Ovary (tissue), 9 donors: ENCODE measurements around the gene SFTA2. TPM values are rescaled to one million over a fixed set of nuclear protein-coding genes. Genes with fewer than 3 reads are reported as not detected.

Source experiments
- DNase-seq, 5 donors: peaks; one replicate each; pipeline ENCODE4 v3.0.0-alpha.2; 2019 to 2020
- H3K27ac ChIP-seq, 2 donors: fragments of 200-600 bp; one replicate each; pipeline versions ENCODE4 v1.5.1 to v1.8.0; 2019 to 2022
- H3K27me3 ChIP-seq: fragments of 200-600 bp; one replicate; pipeline ENCODE4 v1.8.0; 2022
- H3K36me3 ChIP-seq: fragments of 200-600 bp; sonication (generic); one replicate; pipeline ENCODE4 v1.5.1; 2019
- H3K4me1 ChIP-seq: one replicate; pipeline ENCODE4 v1.8.1; 2013; ENCODE audit warnings: mild to moderate bottlenecking, moderate library complexity; ENCODE audit not compliant: insufficient read depth
- H3K4me3 ChIP-seq: fragments of 200-600 bp; sonication (generic); one replicate; pipeline ENCODE4 v1.5.1; 2017
- H3K9me3 ChIP-seq, 2 donors: fragments of 200-600 bp in 1 of 2; sonication (generic) in 1 of 2; one replicate each; pipeline versions ENCODE4 v1.5.1 to v1.8.1; 2013 to 2019; ENCODE audit warnings: mild to moderate bottlenecking in 1 of 2, moderate library complexity in 1 of 2
- EP300 ChIP-seq: sonication (generic); formaldehyde crosslinking; IDR thresholded peaks from one replicate; pipeline ENCODE4 v1.6.1; 2017; ENCODE audit warnings: antibody characterized with exemption
- POLR2A ChIP-seq: fragments of 450-650 bp; IDR thresholded peaks from one replicate; pipeline ENCODE4 v1.6.1; 2017; ENCODE audit warnings: antibody characterized with exemption, mild to moderate bottlenecking, moderate library complexity
- WGBS, 3 donors: extraction: QIAGEN DNeasy Blood & Tissue Kit in 1 of 3; methylation state at CpG; one replicate each; pipeline versions ENCODE4 v1.1.5 to v1.1.7; 2013 to 2017; 5-methylcytosine and 5-hydroxymethylcytosine counted together
- intact Hi-C, 4 donors: fragments of 100-400 bp; cut with DNase I; formaldehyde crosslinking; loops; one replicate each; pipeline versions ENCODE4 v1.11.0 to v1.15.1; 2022 to 2023
- polyA plus RNA-seq, 2 donors: library from polyadenylated mRNA; stranded (reverse); fragments of 200-250 nt in 1 of 2; fragments of 350-450 nt in 1 of 2; fragmentation: Illumina TruSeq in 1 of 2; extraction: RNeasy Lipid Tissue Mini Kit (QIAGEN cat#74804) in 1 of 2; gene quantifications; one replicate each; pipeline ENCODE4 v1.2.3, GENCODE V29; 2013 to 2014
- total RNA-seq, 7 donors: library from RNA; depleted of rRNA in 2 of 7; stranded (reverse); fragments of >200 nt in 2 of 7; fragmentation: NEBNext Ultra II Directional in 3 of 7; extraction: Animal tissue kit (Norgen Biotek cat#: 25700) in 3 of 7; gene quantifications; one replicate each; pipeline versions ENCODE4 v1.1.0 to v1.2.4, GENCODE V29; 2016 to 2023
- TF ChIP-seq, protein P1 (sequence below), 3 donors: fragments of 450-650 bp in 2 of 3; fragments of 200-600 bp in 1 of 3; IDR thresholded peaks; one replicate each; pipeline versions ENCODE4 v1.5.1 to v1.8.0; 2016 to 2022; ENCODE audit warnings: antibody characterized with exemption in 3 of 3, mild to moderate bottlenecking in 1 of 3
- donor health status: DM: no; HTN: no; CAD: no; lungs with moderate emphysema.
- donor health status: DM: no; HTN: no; CAD: no.
- donor health status: Bipolar disorder and iron deficiency.
- donor health status: DM: yes; HTN: yes; CAD: no.
- donor health status: DM: no; HTN: no; CAD: no.
- donor health status: DM: yes; HTN: yes; CAD: no.

SFTA2 gene
- total and polyA plus RNA-seq, 9 donors = 0.80 to 3.1 (median 0.82) TPM; not detected in 6

- 94% methylated on average over 6 of the region's 6 CpGs for WGBS, 3 donors
- TF ChIP-seq POLR2A (no peak), EP300 (no peak)
- TF ChIP-seq, protein P1, sequence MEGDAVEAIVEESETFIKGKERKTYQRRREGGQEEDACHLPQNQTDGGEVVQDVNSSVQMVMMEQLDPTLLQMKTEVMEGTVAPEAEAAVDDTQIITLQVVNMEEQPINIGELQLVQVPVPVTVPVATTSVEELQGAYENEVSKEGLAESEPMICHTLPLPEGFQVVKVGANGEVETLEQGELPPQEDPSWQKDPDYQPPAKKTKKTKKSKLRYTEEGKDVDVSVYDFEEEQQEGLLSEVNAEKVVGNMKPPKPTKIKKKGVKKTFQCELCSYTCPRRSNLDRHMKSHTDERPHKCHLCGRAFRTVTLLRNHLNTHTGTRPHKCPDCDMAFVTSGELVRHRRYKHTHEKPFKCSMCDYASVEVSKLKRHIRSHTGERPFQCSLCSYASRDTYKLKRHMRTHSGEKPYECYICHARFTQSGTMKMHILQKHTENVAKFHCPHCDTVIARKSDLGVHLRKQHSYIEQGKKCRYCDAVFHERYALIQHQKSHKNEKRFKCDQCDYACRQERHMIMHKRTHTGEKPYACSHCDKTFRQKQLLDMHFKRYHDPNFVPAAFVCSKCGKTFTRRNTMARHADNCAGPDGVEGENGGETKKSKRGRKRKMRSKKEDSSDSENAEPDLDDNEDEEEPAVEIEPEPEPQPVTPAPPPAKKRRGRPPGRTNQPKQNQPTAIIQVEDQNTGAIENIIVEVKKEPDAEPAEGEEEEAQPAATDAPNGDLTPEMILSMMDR (IDR thresholded peaks at IDR 0.05) = no peak
- no peaks in the 10 kb centered on the region for H3K9me3 ChIP-seq
- no peak overlapping the region for H3K4me3 ChIP-seq
- intact Hi-C loops = no loop called here
- H3K36me3 ChIP-seq = no peaks in the 10 kb centered on the region
- no peak for DNase-seq
- no peak overlapping the region for H3K27ac ChIP-seq
- no peaks in the 10 kb centered on the region for H3K4me1 ChIP-seq
- no peaks in the 10 kb centered on the region for H3K27me3 ChIP-seq
These were observed 16.8 kb upstream of the SFTA2 start for GRCh38 chr6:30948811-30949210.

- WGBS, 3 donors = 61 to 73% (median 71%) methylated on average over 4 of the region's 4 CpGs
- intact Hi-C loops = no loop called here
- no peak overlapping the region for H3K27ac ChIP-seq
- no peaks in the 10 kb centered on the region for H3K36me3 ChIP-seq
- H3K4me1 ChIP-seq = peaks cover 3% of the 10 kb centered on the region
- DNase-seq = no peak
- no peaks in the 10 kb centered on the region for H3K27me3 ChIP-seq
- H3K9me3 ChIP-seq = no peaks in the 10 kb centered on the region
- no peak overlapping the region for H3K4me3 ChIP-seq
- no peak for TF ChIP-seq POLR2A
- no peak for TF ChIP-seq EP300
- TF ChIP-seq, protein P1 (IDR thresholded peaks at IDR 0.05) = no peak
These were observed 15.3 kb upstream of the SFTA2 start for GRCh38 chr6:30947231-30947630.

DNA sequence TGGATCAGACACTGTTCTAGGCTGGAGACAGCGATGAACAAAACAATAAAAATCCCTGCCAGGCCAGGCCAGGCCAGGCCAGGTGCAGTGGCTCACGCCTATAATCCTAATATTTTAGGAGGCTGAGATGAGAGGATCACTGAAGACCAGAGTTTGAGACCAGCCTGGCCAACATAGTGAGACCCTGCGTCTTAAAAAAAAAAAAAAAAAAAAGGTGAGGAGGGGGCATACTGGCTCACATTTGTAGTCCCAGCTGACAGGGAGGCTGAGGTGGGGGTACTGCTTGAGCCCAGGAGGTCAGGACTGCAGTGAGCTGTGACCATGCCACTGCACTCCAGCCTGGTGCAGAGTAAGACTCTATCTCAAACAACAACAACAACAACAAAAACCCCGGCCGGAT is 13.3 kb upstream of the SFTA2 start:
- Histone ChIP-seq H3K4me1 (peaks cover 3% of the 10 kb centered on the region), H3K36me3 (no peaks in the 10 kb centered on the region), H3K9me3 (no peaks in the 10 kb centered on the region), H3K27me3 (no peaks in the 10 kb centered on the region), H3K4me3 (no peak overlapping the region), H3K27ac (no peak overlapping the region)
- WGBS, 3 donors = 81 to 84% (median 81%) methylated on average over 5 of the region's 5 CpGs
- intact Hi-C loops = no loop called here
- TF ChIP-seq EP300 (no peak), POLR2A (no peak)
- TF ChIP-seq, protein P1 (IDR thresholded peaks at IDR 0.05) = no peak
- DNase-seq = no peak

DNA sequence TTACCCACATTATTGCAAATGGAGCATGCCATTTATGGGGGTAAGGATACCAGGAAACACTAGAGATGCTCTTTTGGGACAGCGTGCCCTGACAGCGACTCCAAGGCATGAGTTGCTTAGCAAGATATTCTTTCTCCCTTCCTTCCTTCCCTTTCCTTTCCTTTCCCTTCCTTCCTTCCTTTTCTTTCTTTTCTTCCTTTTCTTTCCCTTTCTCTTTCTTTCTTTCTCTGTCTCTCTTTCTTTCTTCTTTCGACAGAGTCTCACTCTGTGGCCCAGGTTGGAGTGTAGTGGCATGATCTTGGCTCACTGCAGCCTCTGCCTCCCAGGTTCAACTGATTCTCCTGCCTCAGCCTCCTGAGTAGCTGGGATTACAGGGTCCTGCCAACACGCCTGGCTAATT is 12.1 kb upstream of the SFTA2 start:
- peaks cover 3% of the 10 kb centered on the region for H3K4me1 ChIP-seq
- DNase-seq = no peak
- H3K27ac ChIP-seq = no peak overlapping the region
- no peak overlapping the region for H3K4me3 ChIP-seq
- intact Hi-C loops = no loop called here
- H3K36me3 ChIP-seq = no peaks in the 10 kb centered on the region
- 88 to 96% (median 95%) methylated on average over 4 of the region's 4 CpGs for WGBS, 3 donors
- TF ChIP-seq EP300 (no peak), POLR2A (no peak)
- TF ChIP-seq, protein P1 (IDR thresholded peaks at IDR 0.05) = no peak
- no peaks in the 10 kb centered on the region for H3K9me3 ChIP-seq
- no peaks in the 10 kb centered on the region for H3K27me3 ChIP-seq
